GM19324 (cell line): Measurements from ENCODE around the gene GADD45B.
A peak's percentile ranks its signal among the peaks of the same experiment; 100 is the strongest.
"Not testable (repeated sequence)": the region's sequence is repeated elsewhere in the genome, so short reads cannot be mapped to it uniquely, and the experiment has no call there.

ENCODE experiments used
- ATAC-seq: cut with Tn5 transposase; IDR thresholded peaks from one replicate; pipeline ENCODE4 v1.9.1; 2021; ENCODE audit warnings: mild to moderate bottlenecking, moderate library complexity; ENCODE audit not compliant: unreplicated experiment, low FRiP score

GADD45B gene

GRCh38 chr19:2443116-2443784 is 32.7 kb upstream of the GADD45B start:
- no peak for ATAC-seq

GRCh38 chr19:2443785-2444182 is 32.1 kb upstream of the GADD45B start:
- ATAC-seq = no peak

- no peak for ATAC-seq
Measured at GRCh38 chr19:2444251-2445002, 31.5 kb upstream of the GADD45B start.

GRCh38 chr19:2446381-2446780 is 29.5 kb upstream of the GADD45B start:
- ATAC-seq = no peak

GRCh38 chr19:2449019-2449418 is 26.9 kb upstream of the GADD45B start:
- no peak for ATAC-seq

GRCh38 chr19:2451138-2451537 is 24.8 kb upstream of the GADD45B start:
- ATAC-seq = no peak

- no peak for ATAC-seq
Measured at GRCh38 chr19:2451741-2452140, 24.2 kb upstream of the GADD45B start.

GRCh38 chr19:2453431-2454025 is 22.4 kb upstream of the GADD45B start:
- no peak for ATAC-seq

GRCh38 chr19:2454199-2454961 is 21.5 kb upstream of the GADD45B start:
- no peak for ATAC-seq

GRCh38 chr19:2454962-2455850 is 20.7 kb upstream of the GADD45B start:
- ATAC-seq = no peak

GRCh38 chr19:2455851-2456570 is 19.9 kb upstream of the GADD45B start:
- peak; percentile 20 for ATAC-seq

- ATAC-seq = no peak
Measured at GRCh38 chr19:2457394-2458037, 18.4 kb upstream of the GADD45B start.

- no peak for ATAC-seq
Measured at GRCh38 chr19:2458054-2458453, 17.9 kb upstream of the GADD45B start.

GRCh38 chr19:2458776-2459175 is 17.2 kb upstream of the GADD45B start:
- ATAC-seq = not testable (repeated sequence)

GRCh38 chr19:2460245-2460644 is 15.7 kb upstream of the GADD45B start:
- ATAC-seq = no peak

- peak; percentile 51 for ATAC-seq
Measured at GRCh38 chr19:2461751-2462634, 13.9 kb upstream of the GADD45B start.

- no peak for ATAC-seq
Measured at GRCh38 chr19:2462635-2463421, 13.1 kb upstream of the GADD45B start.
